ENCODE data around the gene SMYD2. TPM values are rescaled to one million over a fixed set of nuclear protein-coding genes. Genes with fewer than 3 reads are reported as not detected.

Gene SMYD2
- total and polyA plus RNA-seq, 2 of the 8 experiments (the other 6 are each of a cell fraction or from before 2014, with no cell fraction given): 3.0 to 5.2 TPM

- no peak overlapping the region for H2AK5ac ChIP-seq (ENCODE audit: low read depth, low read length)
- ChIA-PET CTCF (ENCODE audit: partially characterized antibody) (interaction anchor here (8.5 kb wide), 1 partner anchor 95 kb away, joined by 105 read pairs; no protein-coding TSS in a partner anchor), POLR2A (ENCODE audit: partially characterized antibody) (no interaction called here)
- H3K9ac ChIP-seq (replicated peaks in 1 of 4; ENCODE audit: extremely low read depth in 1 of 4, low read depth in 3 of 4, low read length in 3 of 4): no peak overlapping the region
- H3K79me2 ChIP-seq (ENCODE audit: control insufficient read depth in 1 of 2, insufficient read depth in 2 of 2, low read length in 2 of 2): no peaks in the 10 kb centered on the region
- H4K5ac ChIP-seq (ENCODE audit: insufficient read length, low read depth, low read length): no peak overlapping the region
- H2BK15ac ChIP-seq (ENCODE audit: low read length): no peak overlapping the region
- H4K8ac ChIP-seq (ENCODE audit: extremely low read depth, insufficient read depth, low read length): no peak overlapping the region
- H2BK20ac ChIP-seq (ENCODE audit: low read length): no peak overlapping the region
- H3K27ac ChIP-seq (ENCODE audit: low read depth, low read length): no peak overlapping the region
- H3K4me2 ChIP-seq (ENCODE audit: insufficient read depth in 1 of 2, low read depth in 2 of 2, low read length in 2 of 2): no peak overlapping the region
- FAIRE-seq: no peak
- no peaks in the 10 kb centered on the region for H3K9me3 ChIP-seq (ENCODE audit: insufficient read depth in 2 of 2, low read depth in 1 of 2, low read length in 1 of 2)
- H4K20me1 ChIP-seq (replicated peaks in 1 of 2; ENCODE audit: control insufficient read depth in 1 of 2, insufficient read depth in 2 of 2, low read length in 2 of 2): no peaks in the 10 kb centered on the region
- H4K91ac ChIP-seq (replicated peaks; ENCODE audit: insufficient read length, low read length): no peak overlapping the region
- 89% methylated on average over 9 of the region's 9 CpGs; no CpG with 5 or more reads in 1 of the 2 experiments for WGBS, 2 experiments (ENCODE audit: extremely low coverage in 1 of 2, insufficient coverage in 1 of 2, insufficient read length in 1 of 2, insufficient replicate concordance in 2 of 2, low coverage in 1 of 2, low lambda C conversion rate in 2 of 2, missing lambda C conversion rate in 1 of 2)
- H3K14ac ChIP-seq (ENCODE audit: insufficient read length): no peak overlapping the region
- H3K4me3 ChIP-seq (ENCODE audit: extremely low read depth in 1 of 4, insufficient read depth in 2 of 4, low read depth in 3 of 4, low read length in 4 of 4): no peak overlapping the region
- H3K56ac ChIP-seq (replicated peaks; ENCODE audit: insufficient read length, low read depth, low read length): no peak overlapping the region
- H2BK5ac ChIP-seq (ENCODE audit: low read depth, low read length): no peak overlapping the region
- no peak overlapping the region for H3K4ac ChIP-seq (replicated peaks; ENCODE audit: insufficient read length, low read depth, low read length)
- no peak overlapping the region for H2BK12ac ChIP-seq (ENCODE audit: low read depth, low read length)
- H3K18ac ChIP-seq (ENCODE audit: extremely low read depth, low read length): no peak overlapping the region
- no peaks in the 10 kb centered on the region for H3K4me1 ChIP-seq (replicated peaks in 1 of 4; ENCODE audit: control insufficient read depth in 3 of 4, insufficient read depth in 4 of 4, low read length in 3 of 4)
- H3K79me1 ChIP-seq (ENCODE audit: low read depth, low read length): no peaks in the 10 kb centered on the region
- H2AFZ ChIP-seq (ENCODE audit: low read length): no peak overlapping the region
- no peak overlapping the region for H3K23ac ChIP-seq (ENCODE audit: insufficient read length)
- no peak overlapping the region for H2BK120ac ChIP-seq (replicated peaks; ENCODE audit: low read depth, low read length)
- DNase-seq (ENCODE audit: low read depth in 1 of 2, low spot score in 2 of 2): no peak
- H3K27me3 ChIP-seq (replicated peaks in 1 of 4; ENCODE audit: control insufficient read depth in 3 of 4, extremely low read depth in 1 of 4, insufficient read depth in 3 of 4, low read length in 3 of 4): peaks cover 0 to 1% (median 0%) of the 10 kb centered on the region in 4 experiments; a peak in 1 of 7 replicates
- no peaks in the 10 kb centered on the region; the same call in 1 of the 2 replicates for H3K23me2 ChIP-seq (ENCODE audit: low read depth, low read length)
- no peaks in the 10 kb centered on the region for H3K36me3 ChIP-seq (ENCODE audit: control insufficient read depth in 2 of 4, insufficient read depth in 4 of 4, low read length in 3 of 4)
- TF ChIP-seq SP4 (IDR thresholded peaks at IDR 0.05; ENCODE audit: low read length): no peak
- TF ChIP-seq, protein P1, sequence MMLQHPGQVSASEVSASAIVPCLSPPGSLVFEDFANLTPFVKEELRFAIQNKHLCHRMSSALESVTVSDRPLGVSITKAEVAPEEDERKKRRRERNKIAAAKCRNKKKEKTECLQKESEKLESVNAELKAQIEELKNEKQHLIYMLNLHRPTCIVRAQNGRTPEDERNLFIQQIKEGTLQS (IDR thresholded peaks at IDR 0.05; ENCODE audit: insufficient read depth, low read depth, low read length): no peak
- TF ChIP-seq EP300 (IDR thresholded peaks at IDR 0.05; ENCODE audit: borderline replicate concordance in 1 of 2, low read depth in 2 of 2, low read length in 2 of 2): no peak
- TF ChIP-seq PHF8 (conservative IDR thresholded peaks at IDR 0.05; ENCODE audit: low read depth, low read length): no peak
- no peak for TF ChIP-seq RXRA (IDR thresholded peaks at IDR 0.05; ENCODE audit: insufficient read depth, low read depth, low read length)
- TF ChIP-seq BACH1 (IDR thresholded peaks at IDR 0.05; ENCODE audit: low read length): no peak
- TF ChIP-seq TBP (IDR thresholded peaks at IDR 0.05; ENCODE audit: low read depth, low read length): no peak
- TF ChIP-seq SUZ12 (IDR thresholded peaks at IDR 0.05; ENCODE audit: low read length): no peak
- no peak for TF ChIP-seq CTBP2 (IDR thresholded peaks at IDR 0.05; ENCODE audit: borderline replicate concordance, insufficient read depth, insufficient read length, low read length)
- TF ChIP-seq SIX5 (IDR thresholded peaks at IDR 0.05; ENCODE audit: low read depth, low read length): no peak
- TF ChIP-seq TEAD4 (IDR thresholded peaks at IDR 0.05; ENCODE audit: low read depth, low read length): no peak
- no peak for TF ChIP-seq NRF1 (IDR thresholded peaks at IDR 0.05; ENCODE audit: low read depth, low read length)
Observed at GRCh38 chr1:214233856-214234634, 46.9 kb upstream of the SMYD2 start.

All from H1 (cell line).